Raji (cell line): ENCODE data around the gene ZBTB22.

ENCODE experiments used
- POLR2A ChIP-seq: IDR thresholded peaks from 2 replicates; pipeline ENCODE4 v1.6.1; 2011; ENCODE audit warnings: low read depth, low read length, control low read depth; ENCODE audit not compliant: insufficient read depth

ZBTB22 gene

DNA sequence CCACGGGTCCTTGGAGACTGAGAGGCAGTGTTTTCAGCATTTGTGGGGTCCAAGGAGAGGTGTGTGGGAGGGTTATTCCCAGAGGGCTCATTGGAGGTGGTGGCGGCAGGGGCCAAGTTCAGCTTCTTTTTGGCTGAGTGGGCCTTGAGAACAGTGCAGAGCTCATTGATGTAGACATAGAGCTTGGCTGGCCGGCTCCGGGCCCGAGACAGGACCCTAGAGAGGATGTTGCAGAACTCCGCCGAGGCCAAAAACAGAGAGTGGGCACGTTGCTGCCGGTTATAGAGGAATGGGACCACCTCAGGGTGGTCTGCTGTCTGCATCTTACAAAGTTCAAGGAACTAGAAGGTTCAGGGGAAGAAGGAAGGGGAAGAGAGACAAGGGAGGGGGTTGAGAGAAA lies 3.7 kb upstream of the ZBTB22 start:
- TF ChIP-seq POLR2A, result no peak

DNA sequence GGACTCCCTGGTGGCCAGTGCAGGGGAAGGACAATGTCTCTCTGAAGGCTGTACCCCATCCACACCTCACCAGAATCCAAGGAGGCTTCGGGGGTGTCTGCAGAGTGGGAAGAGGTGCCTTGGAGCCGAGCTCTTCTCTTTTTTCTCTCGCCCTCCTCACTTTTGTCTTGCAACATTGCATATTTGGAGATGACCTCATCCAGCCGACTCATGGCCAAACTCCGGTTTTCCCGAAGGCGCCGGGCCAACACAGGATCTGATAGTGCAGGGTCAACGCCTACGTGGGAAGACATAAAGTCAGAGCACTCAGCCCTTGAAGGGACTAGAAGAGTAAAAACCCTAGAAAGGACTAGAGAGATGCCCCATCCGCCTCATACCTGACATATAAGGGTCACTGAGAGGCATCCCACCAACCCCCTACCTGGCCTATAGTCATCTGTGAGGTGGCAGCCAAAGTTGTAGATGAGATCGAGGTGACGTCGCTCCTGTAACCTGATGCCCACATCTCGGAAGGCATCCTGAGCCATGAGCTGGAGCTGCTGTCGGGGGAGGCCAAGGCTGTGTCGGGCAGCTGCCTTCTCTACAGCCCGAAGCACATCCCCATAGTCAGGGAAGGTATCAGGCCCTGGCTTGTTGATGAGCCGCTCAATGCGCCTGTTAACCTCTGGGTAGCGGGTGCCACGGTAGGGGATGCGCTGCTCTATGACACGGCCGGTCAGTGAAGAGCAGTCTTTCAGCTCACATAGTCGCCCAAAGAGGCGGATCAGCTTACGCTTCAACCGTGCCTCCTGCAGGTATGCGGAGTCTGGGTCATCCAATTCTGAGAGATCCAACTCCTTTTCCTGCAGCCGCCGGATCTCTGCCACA lies 3.0 kb upstream of the ZBTB22 start:
- no peak for TF ChIP-seq POLR2A

DNA sequence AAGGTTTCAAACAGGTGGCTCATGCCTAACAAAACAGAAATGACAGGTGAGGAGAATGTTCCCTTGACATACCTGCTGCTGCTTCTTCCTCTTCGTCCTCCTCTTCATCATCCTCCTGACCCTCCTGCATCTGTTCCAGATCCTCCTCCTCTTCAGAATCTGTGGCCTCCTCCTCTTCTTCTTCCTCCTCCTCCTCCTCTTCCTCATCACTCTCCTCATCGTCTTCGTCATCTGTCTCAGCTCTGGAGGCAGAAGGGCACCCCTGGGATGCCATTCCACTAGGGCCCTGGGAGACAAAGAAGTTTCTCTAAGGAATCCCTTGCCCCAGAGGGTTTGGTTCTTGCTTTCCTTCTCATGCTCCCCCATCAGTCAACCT lies 2.4 kb upstream of the ZBTB22 start:
- TF ChIP-seq POLR2A, result no peak

DNA sequence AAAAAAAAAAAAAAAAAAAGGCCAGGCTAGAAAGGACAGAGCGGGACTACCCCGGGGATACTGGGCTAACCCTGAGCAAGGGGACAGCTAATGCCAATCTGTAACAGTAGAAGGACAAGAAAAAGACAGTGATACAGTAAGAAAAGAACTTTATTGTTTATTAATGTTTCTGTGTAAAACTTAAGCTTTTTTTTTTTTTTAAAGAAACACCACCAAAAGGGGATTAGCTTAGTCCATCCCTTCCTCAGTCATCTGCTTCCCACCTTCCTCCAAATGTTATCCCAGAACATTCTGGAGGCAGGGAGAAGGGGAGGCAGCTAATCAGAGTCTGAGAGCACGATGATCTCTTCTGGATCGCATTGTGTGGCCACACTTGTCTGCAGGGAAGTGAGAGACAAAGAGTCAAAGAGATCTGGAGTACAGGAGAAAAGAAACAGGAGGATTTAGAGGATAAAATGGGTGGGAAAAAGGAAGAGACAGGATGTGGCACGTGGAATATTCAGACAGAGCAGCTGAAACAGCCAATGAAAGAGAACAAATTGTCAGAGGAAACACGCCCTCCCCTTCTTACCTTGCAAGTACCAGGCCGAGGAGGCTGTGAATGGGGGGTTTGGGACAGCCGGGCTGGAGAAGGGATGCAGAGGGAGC lies 1.0 kb upstream of the ZBTB22 start:
- TF ChIP-seq POLR2A, result no peak

DNA sequence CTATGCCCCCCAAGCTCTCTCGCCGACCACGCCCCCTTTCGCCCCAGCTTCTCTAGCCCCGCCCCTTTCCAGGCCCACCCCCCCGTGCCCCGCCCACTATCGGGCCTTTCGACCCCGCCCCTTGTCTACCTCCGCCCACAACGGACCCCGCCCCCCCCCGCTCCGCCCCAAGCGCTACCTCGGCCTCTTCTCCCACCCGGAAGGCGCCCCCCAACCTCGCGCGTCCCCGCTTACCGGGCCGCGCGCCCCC lies 200 bp downstream of the ZBTB22 start:
- no peak for TF ChIP-seq POLR2A

DNA sequence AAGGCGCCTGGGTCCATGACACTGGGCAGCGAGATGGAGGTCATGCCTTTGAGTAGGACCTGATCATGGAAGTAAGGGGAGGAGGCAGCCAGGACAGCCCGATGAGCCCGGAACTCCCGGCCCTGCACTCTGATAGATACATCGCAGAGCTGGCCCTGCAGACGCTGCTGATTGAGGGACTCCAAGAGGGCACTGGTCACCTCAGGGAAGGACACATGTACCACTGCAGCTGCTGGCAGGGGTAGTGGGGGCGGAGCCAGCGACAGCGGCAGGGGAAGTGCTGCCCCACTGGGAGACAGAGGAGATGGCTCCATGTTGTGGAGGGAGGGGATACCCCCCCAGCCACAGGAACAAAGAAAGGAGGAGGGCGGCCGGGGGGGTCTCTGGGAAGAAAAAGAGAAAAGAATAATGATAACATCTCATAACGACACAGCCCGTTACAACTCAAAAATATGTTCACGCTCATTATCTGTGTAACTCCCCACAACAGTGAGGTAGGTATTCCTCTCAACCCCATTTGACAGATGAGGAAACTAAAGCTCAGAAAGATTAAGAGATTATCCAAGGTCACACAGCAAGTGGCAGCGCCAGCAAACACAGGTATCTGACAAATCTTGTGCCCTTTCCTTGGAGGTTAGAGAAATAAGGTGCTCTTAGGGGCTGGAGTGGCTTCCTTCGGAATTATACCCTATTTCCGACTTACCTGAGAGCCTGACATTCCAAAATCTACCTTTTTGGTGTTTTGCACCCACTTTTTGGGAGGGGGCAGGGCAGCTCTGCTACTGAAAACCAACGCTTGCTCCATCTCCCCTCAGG lies 733 bp downstream of the ZBTB22 start:
- TF ChIP-seq POLR2A, result no peak

DNA sequence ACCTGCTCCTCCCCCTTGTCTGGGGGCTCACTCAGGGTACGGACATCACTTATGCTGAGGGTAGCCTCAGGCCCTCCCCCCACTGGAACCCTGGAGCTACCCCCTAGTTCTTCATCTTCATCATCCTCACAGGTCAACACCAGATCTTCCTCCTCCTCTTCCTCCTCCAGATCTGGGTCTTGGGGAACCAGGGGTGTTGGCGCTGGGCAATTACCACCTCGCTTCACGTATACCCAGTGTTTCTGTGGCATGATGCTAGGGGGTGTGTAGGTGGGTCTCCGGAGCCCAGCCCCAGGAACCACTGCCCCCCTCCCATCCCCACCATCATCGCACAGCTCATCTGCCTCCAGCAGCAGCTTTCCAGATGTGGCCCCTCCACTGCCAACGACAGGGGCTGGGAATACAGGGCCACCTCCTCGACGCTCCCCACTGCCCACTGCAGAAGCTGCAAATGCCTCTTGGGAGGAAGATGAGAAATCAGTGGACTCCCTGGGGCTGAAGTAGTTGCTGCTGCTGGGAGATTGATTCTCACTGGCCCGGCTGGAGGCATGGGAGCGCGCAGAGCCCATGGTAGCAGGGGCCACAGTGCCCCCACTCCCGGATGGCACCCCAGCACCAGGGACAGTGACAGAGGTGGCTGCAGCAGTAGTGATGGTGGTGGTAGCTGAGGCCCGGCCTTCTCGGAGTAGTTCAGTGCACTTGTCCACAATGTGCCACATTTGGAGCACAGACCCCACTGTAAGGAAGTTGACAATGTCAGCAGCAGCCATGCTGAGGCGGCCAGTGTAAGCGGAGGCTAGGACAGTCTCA lies 1.5 kb downstream of the ZBTB22 start:
- TF ChIP-seq POLR2A, result no peak

DNA sequence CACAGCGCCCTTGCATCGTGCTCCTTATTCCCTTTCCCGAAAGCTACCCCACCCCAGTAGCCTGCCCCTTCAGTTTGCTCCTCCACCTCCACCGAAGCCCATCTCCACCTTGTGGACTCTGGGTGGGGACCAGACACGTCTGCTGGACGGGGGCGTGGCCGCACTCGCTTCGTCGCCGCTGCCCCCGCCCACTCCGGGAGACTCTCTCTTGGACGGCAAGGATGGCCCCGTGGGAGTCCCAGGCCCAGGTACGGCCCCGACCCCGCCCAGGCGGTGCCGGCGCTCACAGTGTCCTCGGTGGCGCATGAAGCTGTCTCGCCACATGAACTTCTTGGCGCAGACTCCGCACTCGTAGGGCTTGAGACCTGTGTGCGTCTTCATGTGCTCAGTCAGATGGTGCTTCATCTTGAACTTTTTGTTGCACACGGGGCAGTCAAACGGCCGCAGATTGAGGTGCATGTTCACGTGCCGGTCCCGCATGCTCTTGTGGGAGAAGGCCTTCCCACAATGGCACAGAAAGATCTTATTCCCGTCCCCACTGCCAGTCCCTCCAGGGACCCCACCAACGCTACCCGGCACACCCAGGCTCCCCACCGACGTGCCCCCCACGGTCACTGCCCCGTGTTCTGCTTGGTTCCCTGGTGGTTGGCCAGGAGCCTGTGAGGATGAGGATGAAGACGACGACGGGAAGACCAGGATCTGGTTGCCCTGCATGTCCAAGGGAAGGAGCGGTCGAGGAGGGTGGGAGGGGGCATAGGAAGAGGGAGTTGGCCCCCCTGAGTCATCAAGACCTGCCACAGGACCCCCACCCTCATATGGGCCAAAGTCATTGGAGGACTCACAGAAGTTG lies 2.4 kb downstream of the ZBTB22 start:
- no peak for TF ChIP-seq POLR2A

DNA sequence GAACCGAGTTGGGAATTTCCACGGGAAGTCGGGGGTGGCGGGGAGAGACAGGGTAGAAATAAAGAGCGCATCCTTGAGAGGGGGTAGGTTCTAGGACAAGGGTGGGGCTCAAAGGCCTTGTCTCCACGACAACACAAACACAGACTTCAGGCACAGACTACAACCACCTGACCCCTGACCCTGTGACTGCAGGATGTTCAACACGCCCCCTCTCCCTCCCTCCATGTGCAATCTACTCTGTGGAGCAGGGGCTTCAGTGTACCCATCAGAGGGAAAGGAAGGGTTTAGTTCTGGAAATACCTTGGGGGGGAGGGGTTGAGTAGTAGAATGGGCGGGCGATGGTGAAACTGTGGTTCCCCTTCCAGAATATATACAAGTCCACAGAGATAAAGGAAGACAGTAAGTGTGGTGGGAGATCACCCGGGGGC lies 3.0 kb downstream of the ZBTB22 start:
- TF ChIP-seq POLR2A, result 0 out of 2 replicates have a peak, but pooled peaks have one; percentile 4

DNA sequence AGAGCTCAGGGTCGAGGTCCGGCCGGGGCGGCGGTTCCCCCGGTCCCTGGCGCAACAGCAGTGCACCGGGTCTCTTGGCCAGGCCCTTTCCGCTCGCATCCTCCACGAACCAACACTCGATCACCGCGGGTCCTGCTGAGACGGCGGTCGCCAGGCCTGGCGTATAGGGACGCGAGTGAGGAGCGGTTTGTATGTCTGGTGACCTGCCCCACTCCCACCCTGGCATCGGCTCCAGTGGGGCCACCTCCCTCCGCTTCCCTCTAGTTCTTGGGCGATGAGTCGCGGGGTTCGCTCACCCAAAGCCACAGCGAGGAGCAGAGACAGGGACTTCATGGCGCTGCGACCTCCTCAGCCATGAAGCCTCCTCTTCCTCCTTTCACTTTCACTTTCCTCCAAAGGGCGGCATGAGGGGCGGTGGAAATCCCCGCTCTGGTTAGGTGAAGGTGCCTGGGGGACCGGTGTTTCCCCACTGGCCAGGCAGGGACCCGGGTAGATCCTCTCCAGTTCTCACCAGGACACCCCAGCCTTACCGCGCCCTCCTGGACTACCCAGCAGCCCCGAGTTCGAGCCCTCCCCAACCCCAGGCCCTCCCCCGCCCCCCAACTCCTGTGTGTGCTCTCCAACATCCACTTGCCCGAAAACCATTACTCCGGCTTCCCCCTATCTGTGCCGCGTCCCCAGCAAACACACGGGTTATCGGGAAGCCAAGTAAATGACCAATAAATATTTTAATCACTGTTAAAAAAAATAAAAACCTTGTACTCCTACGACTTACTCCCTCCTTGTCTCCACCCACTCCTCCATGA lies 3.6 kb downstream of the ZBTB22 start, which contains the start of gene TAPBP:
TAPBP (minus strand) TSS at position 370 of the 806 bp plus-strand sequence; CDS start at position 333, 37 bp downstream.
- TF ChIP-seq POLR2A, result peak; percentile 91

DNA sequence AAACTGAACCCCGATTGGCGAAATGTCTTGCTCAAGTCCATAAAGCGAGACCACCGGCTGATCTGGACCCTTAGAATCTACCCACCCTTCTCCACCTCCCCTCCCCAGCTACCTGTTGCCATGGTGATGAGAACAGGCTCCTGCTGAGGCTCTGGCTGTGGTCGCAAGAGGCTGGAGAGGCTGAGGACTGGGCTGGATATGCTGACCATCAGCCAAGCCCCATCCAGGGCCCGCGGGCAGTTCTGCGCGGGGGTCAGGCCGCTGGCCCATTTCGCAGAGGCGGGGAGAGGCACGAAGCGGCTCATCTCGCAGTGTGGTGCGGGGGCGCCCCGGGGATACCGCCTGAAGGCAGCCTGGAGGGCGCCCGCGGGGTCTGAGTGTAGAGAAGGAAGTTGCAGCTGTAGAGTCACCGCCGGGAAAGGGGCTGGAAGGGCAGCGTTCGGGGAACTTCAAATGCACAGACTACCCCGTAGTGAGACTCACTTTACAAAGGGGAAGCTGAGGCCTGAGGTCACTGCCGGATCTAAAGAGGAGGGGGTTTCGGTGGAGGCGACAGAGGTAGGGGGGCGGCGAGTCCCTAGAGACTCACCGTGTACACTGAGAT lies 4.3 kb downstream of the ZBTB22 start:
- no peak for TF ChIP-seq POLR2A

DNA sequence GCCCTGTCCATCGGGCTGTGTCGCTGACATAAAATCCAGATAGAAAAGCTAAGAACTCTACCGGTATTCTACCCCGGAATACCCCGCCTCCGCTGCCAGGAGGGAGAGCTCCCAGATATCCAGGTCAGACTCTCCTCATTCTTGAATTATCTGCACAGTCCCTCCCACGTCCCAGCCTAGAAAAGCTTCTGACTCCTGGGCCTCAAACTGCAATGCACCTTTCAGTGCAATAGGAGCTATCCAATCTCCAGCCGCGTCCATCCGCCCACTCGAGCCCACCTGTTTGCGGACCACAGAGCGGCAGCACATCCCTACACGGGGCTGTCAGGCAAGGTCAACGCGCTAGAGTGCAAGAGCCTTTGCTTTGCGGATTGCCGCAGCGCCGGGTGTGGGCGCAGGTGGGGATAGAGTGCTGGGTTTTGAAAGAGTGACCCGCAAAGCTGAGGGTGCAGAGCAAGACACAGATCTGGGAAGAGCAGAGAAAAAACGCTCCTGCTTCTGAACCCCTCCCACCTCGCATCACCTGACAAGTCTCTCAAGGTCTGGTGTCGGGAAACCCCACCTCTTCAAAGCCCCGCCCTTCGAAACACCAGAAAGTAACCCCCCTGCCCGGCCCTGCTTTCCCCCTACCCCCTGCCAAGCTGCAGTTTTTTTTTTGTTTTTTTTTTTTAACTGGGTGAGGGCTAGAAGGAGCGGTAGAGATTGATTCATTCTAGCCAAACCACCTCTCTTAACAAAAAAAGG lies 5.0 kb downstream of the ZBTB22 start:
- TF ChIP-seq POLR2A, result no peak
